ENCODE data around the gene RNF145. TPM values are rescaled to one million over a fixed set of nuclear protein-coding genes. Genes with fewer than 3 reads are reported as not detected.

The RNF145 gene
- total RNA-seq, 2 donors from 2014 or later, result 13.5 to 19.5 TPM

DNA sequence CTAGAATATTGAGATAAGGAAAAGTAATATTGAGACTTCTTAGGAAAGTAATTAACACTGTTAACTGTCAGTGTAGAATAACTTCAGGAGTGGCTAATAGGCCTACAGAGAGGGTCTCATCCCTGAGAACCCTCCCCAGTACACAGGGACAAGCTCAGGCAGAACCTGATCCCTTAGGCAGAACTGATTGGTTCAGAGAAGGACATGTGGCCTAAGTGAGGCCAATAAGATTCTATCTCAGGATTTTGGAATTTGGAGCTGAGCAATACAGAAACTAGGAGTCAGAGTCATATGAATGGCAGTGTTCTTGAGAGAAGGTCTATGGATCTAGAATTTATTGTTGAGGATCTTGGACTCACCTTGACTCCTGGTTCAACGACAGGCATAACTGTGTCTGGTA is 42.8 kb upstream of the RNF145 start:
- H3K27me3 ChIP-seq, result peaks cover 0 to 3% of the 10 kb centered on the region in 2 donors
- no peak for DNase-seq
- H3K36me3 ChIP-seq (replicated peaks in 1 of 2; ENCODE audit: insufficient read depth in 1 of 2, low read depth in 2 of 2), result no peaks in the 10 kb centered on the region
- intact Hi-C loops (cut with DNase I), result no loop called here
- H3K27ac ChIP-seq, result no peak overlapping the region
- H3K4me1 ChIP-seq, result no peaks in the 10 kb centered on the region
- no peaks in the 10 kb centered on the region for H3K9me3 ChIP-seq
- H3K4me3 ChIP-seq, result no peak overlapping the region
- ATAC-seq, result no peak
- WGBS, 2 donors, result 78 to 92% methylated on average over 1 of the region's 1 CpG
- TF ChIP-seq, protein P1, sequence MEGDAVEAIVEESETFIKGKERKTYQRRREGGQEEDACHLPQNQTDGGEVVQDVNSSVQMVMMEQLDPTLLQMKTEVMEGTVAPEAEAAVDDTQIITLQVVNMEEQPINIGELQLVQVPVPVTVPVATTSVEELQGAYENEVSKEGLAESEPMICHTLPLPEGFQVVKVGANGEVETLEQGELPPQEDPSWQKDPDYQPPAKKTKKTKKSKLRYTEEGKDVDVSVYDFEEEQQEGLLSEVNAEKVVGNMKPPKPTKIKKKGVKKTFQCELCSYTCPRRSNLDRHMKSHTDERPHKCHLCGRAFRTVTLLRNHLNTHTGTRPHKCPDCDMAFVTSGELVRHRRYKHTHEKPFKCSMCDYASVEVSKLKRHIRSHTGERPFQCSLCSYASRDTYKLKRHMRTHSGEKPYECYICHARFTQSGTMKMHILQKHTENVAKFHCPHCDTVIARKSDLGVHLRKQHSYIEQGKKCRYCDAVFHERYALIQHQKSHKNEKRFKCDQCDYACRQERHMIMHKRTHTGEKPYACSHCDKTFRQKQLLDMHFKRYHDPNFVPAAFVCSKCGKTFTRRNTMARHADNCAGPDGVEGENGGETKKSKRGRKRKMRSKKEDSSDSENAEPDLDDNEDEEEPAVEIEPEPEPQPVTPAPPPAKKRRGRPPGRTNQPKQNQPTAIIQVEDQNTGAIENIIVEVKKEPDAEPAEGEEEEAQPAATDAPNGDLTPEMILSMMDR (IDR thresholded peaks at IDR 0.05), result no peak
- TF ChIP-seq POLR2A (IDR thresholded peaks at IDR 0.05), result no peak

DNA sequence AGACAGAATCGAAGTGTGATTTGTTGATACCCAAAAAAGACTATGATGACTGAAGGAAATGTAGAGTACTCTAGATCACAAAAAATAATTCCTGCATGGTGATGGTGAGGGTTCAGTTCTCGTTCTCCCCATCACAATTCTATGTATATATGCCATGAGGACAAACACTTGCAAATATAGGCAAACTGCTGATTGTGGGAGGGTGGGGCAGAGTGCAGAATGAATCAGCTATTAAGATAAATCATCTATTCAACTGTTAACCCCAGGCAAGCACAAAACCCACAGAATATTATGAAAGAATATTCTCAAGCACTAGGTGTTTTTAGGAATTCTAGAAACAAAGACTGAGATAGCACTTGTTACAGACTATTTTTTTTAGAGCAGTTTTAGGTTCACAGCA is 39.8 kb upstream of the RNF145 start:
- ATAC-seq, result no peak
- no peaks in the 10 kb centered on the region for H3K9me3 ChIP-seq
- no peaks in the 10 kb centered on the region for H3K36me3 ChIP-seq (replicated peaks in 1 of 2; ENCODE audit: insufficient read depth in 1 of 2, low read depth in 2 of 2)
- no peak overlapping the region for H3K4me3 ChIP-seq
- no peak overlapping the region for H3K27ac ChIP-seq
- 48 to 50% methylated on average over 2 of the region's 2 CpGs for WGBS, 2 donors
- intact Hi-C loops (cut with DNase I), result no loop called here
- TF ChIP-seq, protein P1 (IDR thresholded peaks at IDR 0.05), result no peak
- no peak for TF ChIP-seq POLR2A (IDR thresholded peaks at IDR 0.05)
- no peaks in the 10 kb centered on the region for H3K4me1 ChIP-seq
- peaks cover 0 to 3% of the 10 kb centered on the region in 2 donors for H3K27me3 ChIP-seq
- no peak for DNase-seq

DNA sequence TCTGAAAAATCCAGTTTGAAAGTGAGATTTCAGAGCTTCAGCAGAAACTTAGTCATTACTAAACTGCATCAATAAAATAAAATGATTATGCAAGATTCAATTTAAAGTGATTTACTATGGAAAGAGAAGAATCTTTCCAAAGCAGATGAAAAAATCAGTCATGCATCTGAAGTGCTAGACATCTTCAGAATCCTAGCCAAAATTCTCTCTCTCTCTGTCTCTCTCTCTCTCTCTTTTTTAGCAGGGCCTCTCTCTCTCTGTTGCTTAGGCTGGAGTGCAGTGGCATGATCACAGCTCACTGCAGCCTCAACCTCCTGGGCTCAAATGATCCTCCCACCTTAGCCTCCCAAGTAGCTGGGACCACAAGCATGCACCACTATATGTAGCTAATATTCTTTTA is 35.5 kb upstream of the RNF145 start:
- Histone ChIP-seq H3K27ac (no peak overlapping the region), H3K36me3 (replicated peaks in 1 of 2; ENCODE audit: insufficient read depth in 1 of 2, low read depth in 2 of 2) (no peaks in the 10 kb centered on the region), H3K9me3 (no peaks in the 10 kb centered on the region), H3K27me3 (peaks cover 0 to 7% of the 10 kb centered on the region in 2 donors), H3K4me1 (no peaks in the 10 kb centered on the region), H3K4me3 (no peak overlapping the region)
- ATAC-seq (no peak), DNase-seq (no peak)
- intact Hi-C loops (cut with DNase I), result no loop called here
- no peak for TF ChIP-seq POLR2A (IDR thresholded peaks at IDR 0.05)
- TF ChIP-seq, protein P1 (IDR thresholded peaks at IDR 0.05), result no peak

DNA sequence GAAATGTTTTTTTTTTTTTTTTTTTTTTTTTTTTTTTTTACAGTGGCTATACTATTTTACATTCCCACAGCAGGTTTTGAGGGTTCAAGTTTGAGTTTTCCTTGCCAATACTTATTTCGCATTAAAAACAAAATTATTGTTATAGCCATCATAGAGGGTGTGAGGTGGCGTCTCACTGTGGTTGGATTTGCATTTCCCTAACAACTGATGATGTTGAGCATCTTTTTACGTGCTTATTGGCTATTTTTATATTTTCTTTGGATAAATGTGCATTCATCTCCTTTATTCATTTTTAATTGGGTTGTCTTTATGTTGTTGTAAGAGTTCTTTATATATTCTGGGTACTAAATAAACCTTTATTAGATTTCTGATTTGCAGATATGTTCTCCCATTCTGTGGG is 34.8 kb upstream of the RNF145 start:
- Histone ChIP-seq H3K9me3 (no peaks in the 10 kb centered on the region), H3K4me1 (no peaks in the 10 kb centered on the region), H3K27ac (no peak overlapping the region), H3K36me3 (replicated peaks in 1 of 2; ENCODE audit: insufficient read depth in 1 of 2, low read depth in 2 of 2) (no peaks in the 10 kb centered on the region), H3K27me3 (peaks cover 0 to 7% of the 10 kb centered on the region in 2 donors), H3K4me3 (no peak overlapping the region)
- no peak for ATAC-seq
- TF ChIP-seq, protein P1 (IDR thresholded peaks at IDR 0.05), result no peak
- no peak for TF ChIP-seq POLR2A (IDR thresholded peaks at IDR 0.05)
- 67 to 68% methylated on average over 3 of the region's 3 CpGs for WGBS, 2 donors
- no peak for DNase-seq
- intact Hi-C loops (cut with DNase I), result no loop called here

DNA sequence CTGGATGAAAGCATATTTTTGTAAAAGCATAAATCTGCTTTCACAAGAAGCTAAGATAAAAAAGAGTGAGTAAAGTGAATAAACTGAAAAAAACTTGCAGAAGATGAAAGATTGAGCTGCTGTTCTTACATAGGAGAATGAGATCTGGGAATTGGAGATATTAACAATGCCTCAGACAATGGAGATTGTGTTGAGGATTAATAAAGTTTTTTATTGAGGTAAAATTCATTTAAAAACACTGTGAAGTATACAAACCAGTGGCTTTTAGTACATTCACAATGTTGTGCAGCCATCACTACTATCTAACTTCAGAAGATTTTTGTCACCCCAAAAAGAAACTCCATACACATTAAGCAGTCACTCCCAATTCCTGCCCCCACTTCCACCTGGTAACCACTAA is 34.0 kb upstream of the RNF145 start:
- no peak for TF ChIP-seq POLR2A (IDR thresholded peaks at IDR 0.05)
- TF ChIP-seq, protein P1 (IDR thresholded peaks at IDR 0.05), result no peak
- ATAC-seq (no peak), DNase-seq (no peak)
- Histone ChIP-seq H3K4me3 (no peak overlapping the region), H3K27ac (no peak overlapping the region), H3K9me3 (no peaks in the 10 kb centered on the region), H3K4me1 (no peaks in the 10 kb centered on the region), H3K36me3 (replicated peaks in 1 of 2; ENCODE audit: insufficient read depth in 1 of 2, low read depth in 2 of 2) (no peaks in the 10 kb centered on the region), H3K27me3 (peaks cover 0 to 7% of the 10 kb centered on the region in 2 donors)
- intact Hi-C loops (cut with DNase I), result no loop called here

Data from body of pancreas (tissue), 4 donors.